Measurements from ENCODE around the gene INMT. TPM values are rescaled to one million over a fixed set of nuclear protein-coding genes. Genes with fewer than 3 reads are reported as not detected.

INMT gene
- total RNA-seq, 4 donors from 2014 or later = 1.7 to 6.8 (median 4.5) TPM

DNA sequence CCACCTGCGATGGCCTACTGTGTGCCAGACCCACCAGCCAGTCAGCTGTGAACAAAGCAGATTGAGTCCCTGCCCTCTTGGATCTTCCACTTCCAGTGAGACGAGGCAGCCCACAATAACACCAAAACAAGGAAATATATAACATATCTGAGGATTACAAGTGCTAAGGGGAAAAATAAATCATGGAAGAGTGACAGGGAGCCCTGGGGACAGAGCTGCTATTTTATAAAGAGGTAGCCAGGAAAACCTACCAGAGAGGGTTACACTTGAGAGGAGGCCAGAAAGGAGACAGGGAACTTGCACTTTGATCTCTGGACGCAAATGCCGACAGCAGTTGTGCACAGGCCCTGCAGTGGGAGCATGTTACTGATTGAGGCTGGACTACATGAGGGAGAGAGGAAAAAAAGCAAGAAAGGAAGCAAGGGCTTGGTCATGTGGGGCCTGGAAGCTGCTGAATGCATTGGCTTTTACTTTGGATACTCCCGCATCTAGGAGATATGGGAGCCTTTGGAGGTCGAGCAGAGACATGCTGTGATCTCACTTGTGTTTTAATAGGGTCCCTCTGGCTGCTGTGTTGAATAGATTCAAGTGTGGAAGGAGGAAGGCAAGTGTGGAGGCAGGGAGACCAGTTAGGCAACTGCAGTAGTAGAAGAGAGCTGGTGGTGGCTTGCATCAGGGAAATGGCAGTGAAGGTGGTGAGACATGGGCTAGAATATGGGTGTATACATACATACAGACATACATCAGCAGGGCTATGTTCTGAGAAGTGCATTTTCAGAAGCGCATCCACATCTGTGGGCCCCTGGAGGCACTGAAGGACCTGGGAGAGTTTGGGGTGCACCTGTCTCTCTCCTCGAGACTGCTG lies 45.5 kb downstream of the INMT start:
- H3K4me3 ChIP-seq (ENCODE audit: low read depth, poor library complexity, severe bottlenecking) = no peak overlapping the region
- DNase-seq (ENCODE audit: low spot score in 2 of 2) = no peak
- TF ChIP-seq, protein P1, sequence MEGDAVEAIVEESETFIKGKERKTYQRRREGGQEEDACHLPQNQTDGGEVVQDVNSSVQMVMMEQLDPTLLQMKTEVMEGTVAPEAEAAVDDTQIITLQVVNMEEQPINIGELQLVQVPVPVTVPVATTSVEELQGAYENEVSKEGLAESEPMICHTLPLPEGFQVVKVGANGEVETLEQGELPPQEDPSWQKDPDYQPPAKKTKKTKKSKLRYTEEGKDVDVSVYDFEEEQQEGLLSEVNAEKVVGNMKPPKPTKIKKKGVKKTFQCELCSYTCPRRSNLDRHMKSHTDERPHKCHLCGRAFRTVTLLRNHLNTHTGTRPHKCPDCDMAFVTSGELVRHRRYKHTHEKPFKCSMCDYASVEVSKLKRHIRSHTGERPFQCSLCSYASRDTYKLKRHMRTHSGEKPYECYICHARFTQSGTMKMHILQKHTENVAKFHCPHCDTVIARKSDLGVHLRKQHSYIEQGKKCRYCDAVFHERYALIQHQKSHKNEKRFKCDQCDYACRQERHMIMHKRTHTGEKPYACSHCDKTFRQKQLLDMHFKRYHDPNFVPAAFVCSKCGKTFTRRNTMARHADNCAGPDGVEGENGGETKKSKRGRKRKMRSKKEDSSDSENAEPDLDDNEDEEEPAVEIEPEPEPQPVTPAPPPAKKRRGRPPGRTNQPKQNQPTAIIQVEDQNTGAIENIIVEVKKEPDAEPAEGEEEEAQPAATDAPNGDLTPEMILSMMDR (IDR thresholded peaks at IDR 0.05) = no peak
- TF ChIP-seq POLR2A (IDR thresholded peaks at IDR 0.05) = no peak
- intact Hi-C loops (cut with DNase I; ENCODE audit: low total_unique reads) = loop anchor here (5.0 kb wide), 1 partner anchor 180 kb away; no protein-coding TSS in a partner anchor
- WGBS, 2 donors = 76 to 81% methylated on average over 8 of the region's 8 CpGs

DNA sequence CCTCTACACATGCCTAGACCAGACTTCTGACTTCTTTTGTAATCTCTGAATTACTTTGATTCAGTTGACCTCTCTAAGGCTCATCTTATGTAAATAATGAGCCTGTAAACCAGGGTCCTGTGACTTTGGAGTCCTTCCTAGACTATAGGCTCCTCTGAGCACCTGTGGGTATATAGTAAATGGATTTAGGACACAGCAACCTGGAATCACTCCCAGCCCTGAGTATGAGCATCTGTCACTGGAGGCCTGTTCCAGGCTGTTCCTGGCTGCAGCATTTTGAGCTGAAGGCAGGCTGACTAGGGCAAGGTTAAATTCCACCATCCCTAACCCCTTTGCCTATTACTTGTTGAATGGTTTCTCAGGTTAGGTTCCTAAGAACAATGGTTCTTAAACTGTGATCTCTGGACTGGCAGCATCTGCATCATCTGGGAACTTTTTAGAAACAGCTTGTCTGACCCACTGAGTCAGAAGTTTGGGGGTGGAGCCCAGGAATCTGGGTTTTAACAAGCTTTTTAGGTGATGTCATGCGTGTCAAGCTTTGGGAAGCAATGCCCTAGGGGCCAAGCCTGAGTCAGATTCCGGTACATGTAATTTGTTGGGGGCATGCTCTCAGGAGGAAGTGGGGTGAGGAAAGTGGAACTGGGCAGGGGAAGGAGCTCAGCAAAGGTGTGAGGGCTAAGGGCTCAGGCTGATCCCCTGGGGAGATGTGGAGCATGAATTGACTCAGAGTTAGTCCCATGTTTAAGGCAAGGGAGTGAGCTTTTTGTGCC lies 47.5 kb downstream of the INMT start:
- H3K4me3 ChIP-seq (ENCODE audit: low read depth, poor library complexity, severe bottlenecking) = no peak overlapping the region
- no peak for TF ChIP-seq POLR2A (IDR thresholded peaks at IDR 0.05)
- TF ChIP-seq, protein P1 (IDR thresholded peaks at IDR 0.05) = no peak
- intact Hi-C loops (cut with DNase I; ENCODE audit: low total_unique reads) = loop anchor here (5.0 kb wide), 1 partner anchor 178 kb away; no protein-coding TSS in a partner anchor
- peak in 1 of 2 donors; percentile 69 for DNase-seq (ENCODE audit: low spot score in 2 of 2)
- WGBS, 2 donors = 15 to 20% methylated on average over 2 of the region's 2 CpGs

DNA sequence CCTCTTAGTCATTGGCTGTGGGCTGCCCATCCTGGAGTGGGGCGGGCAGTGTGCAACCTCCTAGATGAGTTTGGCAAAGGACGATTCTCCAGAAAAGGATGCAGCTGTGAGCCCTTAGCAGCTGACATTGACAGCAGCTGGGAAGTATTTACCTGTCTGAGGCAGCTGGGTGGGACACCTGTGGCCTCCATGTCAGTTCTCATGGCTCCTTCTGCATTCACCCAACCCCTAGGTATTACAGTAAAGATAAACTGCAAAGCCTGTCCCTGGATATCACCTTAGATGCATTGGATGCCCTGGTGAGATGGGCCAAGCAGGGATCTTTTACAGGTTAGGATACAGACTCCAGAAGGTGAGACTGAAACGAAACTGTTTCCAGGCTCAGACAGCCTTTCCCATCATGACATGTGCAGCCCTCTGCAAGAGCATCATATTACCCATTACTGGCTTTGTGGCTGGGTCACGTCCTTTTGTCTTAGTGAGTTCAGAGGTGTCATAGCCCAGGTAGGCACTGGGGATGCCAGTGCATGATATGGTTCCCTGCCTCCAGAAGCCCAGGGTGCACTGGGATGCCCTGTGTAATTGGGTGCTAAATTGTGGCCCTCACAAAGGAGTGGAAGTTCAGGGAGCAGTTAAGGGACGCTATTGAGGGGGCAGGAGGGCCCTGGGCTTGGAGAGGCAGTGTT lies 48.2 kb downstream of the INMT start:
- 76 to 84% methylated on average over 5 of the region's 5 CpGs for WGBS, 2 donors
- DNase-seq (ENCODE audit: low spot score in 2 of 2) = no peak
- intact Hi-C loops (cut with DNase I; ENCODE audit: low total_unique reads) = loop anchor here (5.0 kb wide), 1 partner anchor 177 kb away; no protein-coding TSS in a partner anchor
- no peak for TF ChIP-seq POLR2A (IDR thresholded peaks at IDR 0.05)
- TF ChIP-seq, protein P1 (IDR thresholded peaks at IDR 0.05) = no peak
- no peak overlapping the region for H3K4me3 ChIP-seq (ENCODE audit: low read depth, poor library complexity, severe bottlenecking)

DNA sequence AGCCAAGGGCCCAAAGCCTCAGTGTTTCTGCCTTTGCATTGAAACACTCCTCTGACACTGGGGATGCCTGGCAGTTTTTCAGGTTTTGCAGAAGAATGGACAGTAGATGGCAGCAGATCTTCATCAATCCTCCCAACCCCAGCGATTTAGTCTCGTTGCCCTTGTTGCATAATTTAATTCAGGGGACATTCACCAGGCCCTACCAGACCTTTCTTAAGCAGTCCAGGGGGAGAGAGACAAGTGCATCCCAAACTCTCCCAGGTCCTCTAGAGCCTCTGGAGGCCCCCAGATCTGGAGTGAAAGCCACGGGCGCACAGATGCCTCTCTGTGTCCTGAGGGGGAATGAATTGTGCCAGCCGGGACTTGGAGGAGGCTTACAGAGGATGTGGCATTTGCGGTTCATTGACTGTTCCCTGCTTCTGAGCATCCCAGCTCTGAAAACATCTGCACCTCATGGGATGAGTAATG lies 48.9 kb downstream of the INMT start:
- DNase-seq (ENCODE audit: low spot score in 2 of 2) = peak in 1 of 2 donors; percentile 76
- WGBS, 2 donors = 14 to 27% methylated on average over 6 of the region's 6 CpGs
- no peak overlapping the region for H3K4me3 ChIP-seq (ENCODE audit: low read depth, poor library complexity, severe bottlenecking)
- TF ChIP-seq, protein P1 (IDR thresholded peaks at IDR 0.05) = no peak
- no peak for TF ChIP-seq POLR2A (IDR thresholded peaks at IDR 0.05)
- intact Hi-C loops (cut with DNase I; ENCODE audit: low total_unique reads) = no loop called here

DNA sequence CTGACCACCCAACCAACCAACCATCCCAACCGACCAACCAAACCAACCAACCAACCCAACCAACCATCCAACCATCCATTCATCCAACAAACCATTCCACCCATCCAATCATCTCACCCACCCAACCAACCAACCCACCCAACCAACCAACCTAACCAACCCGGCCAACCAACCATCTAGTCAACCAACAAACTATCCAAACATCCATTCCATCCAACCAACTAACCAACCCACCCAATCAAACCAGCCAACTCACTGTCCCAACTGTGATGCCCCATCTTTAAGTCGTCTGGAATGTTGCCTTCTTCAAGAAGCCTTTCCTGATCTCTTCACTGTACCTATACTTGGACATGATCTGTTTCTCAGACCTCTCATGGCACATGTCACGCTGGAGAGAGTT lies 50.9 kb downstream of the INMT start:
- intact Hi-C loops (cut with DNase I; ENCODE audit: low total_unique reads) = no loop called here
- H3K4me3 ChIP-seq (ENCODE audit: low read depth, poor library complexity, severe bottlenecking) = no peak overlapping the region
- WGBS, 2 donors = 96 to 97% methylated on average over 4 of the region's 4 CpGs
- no peak for TF ChIP-seq POLR2A (IDR thresholded peaks at IDR 0.05)
- TF ChIP-seq, protein P1 (IDR thresholded peaks at IDR 0.05) = no peak
- no peak for DNase-seq (ENCODE audit: low spot score in 2 of 2)
